Endothelial cell of umbilical vein (primary cell): ENCODE data around the gene NTNG1. TPM values are rescaled to one million over a fixed set of nuclear protein-coding genes. Genes with fewer than 3 reads are reported as not detected.

Experiments
- BruUV-seq: library from RNA; stranded (reverse); fragments of 400-500 nt; replicated peaks from 2 replicates; lab custom pipeline; 2021; lab: Mats Ljungman, UMichigan
- CTCF ChIA-PET: fragments of 300-600, 350-600 bp; sonication (Branson Sonifier 250); formaldehyde crosslinking; loops from one replicate; lab custom pipeline; 2021; ENCODE audit warnings: antibody characterized with exemption, inconsistent platforms; lab: Charles Lee
- POLR2A ChIA-PET: fragments of 300-600, 350-600 bp; sonication (Branson Sonifier 250); formaldehyde crosslinking; loops from one replicate; lab custom pipeline; 2021; ENCODE audit warnings: antibody characterized with exemption, inconsistent platforms; lab: Charles Lee
- DNase-seq: peaks from one replicate; pipeline ENCODE4 v3.0.0-alpha.2; 2011; ENCODE audit warnings: low read depth, low spot score
- FAIRE-seq: peaks from 2 replicates; lab custom pipeline; 2011; peaks lifted over from hg19 to GRCh38; lab: Jason Lieb, UNC
- H2AFZ ChIP-seq: 2 replicates; pipeline ENCODE4 v1.6.0; 2012; ENCODE audit warnings: low read depth, low read length, control low read depth, inconsistent platforms
- H3K27ac ChIP-seq: 2 replicates; pipeline ENCODE4 v1.5.1; 2011; ENCODE audit warnings: low read depth, mild to moderate bottlenecking, control low read depth, low read length, moderate library complexity; ENCODE audit not compliant: insufficient read depth
- H3K27me3 ChIP-seq, 2 experiments: 2 replicates each; pipeline versions ENCODE4 v1.6.0 to v1.6.1; 2011; ENCODE audit warnings: low read length in 2 of 2, mixed read lengths in 1 of 2; ENCODE audit not compliant: control insufficient read depth in 2 of 2, insufficient read depth in 2 of 2
- H3K36me3 ChIP-seq, 2 experiments: 2 replicates in 1 of 2; 3 replicates in 1 of 2; pipeline ENCODE4 v1.5.1; 2011; ENCODE audit warnings: low read length in 2 of 2, mild to moderate bottlenecking in 1 of 2, moderate library complexity in 1 of 2; ENCODE audit not compliant: control insufficient read depth in 2 of 2, insufficient read depth in 2 of 2; ENCODE audit errors: extremely low read depth in 1 of 2
- H3K4me1 ChIP-seq: 3 replicates; pipeline ENCODE4 v1.5.1; 2011; ENCODE audit warnings: mild to moderate bottlenecking, low read length; ENCODE audit not compliant: control insufficient read depth, insufficient read depth; ENCODE audit errors: extremely low read depth
- H3K4me2 ChIP-seq: 2 replicates; pipeline ENCODE4 v1.6.1; 2011; ENCODE audit warnings: low read length, control low read depth, mixed read lengths; ENCODE audit not compliant: insufficient read depth
- H3K4me3 ChIP-seq, 3 experiments: fragments of 200-600 bp in 1 of 3; sonication (generic), shearing (Covaris generic) in 1 of 3; replicated peaks in 1 of 3; 2 replicates each; pipeline ENCODE4 v1.5.1; 2011 to 2016; ENCODE audit warnings: control low read depth in 3 of 3, low read length in 3 of 3, mild to moderate bottlenecking in 2 of 3, inconsistent platforms in 1 of 3, low read depth in 1 of 3, moderate library complexity in 1 of 3; ENCODE audit not compliant: insufficient read depth in 1 of 3
- H3K79me2 ChIP-seq: 2 replicates; pipeline ENCODE4 v1.6.0; 2012; ENCODE audit warnings: low read length, inconsistent platforms; ENCODE audit not compliant: control insufficient read depth, insufficient read depth
- H3K9ac ChIP-seq: replicated peaks from 2 replicates; pipeline ENCODE3; 2011; ENCODE audit warnings: low read length, control low read depth; ENCODE audit not compliant: insufficient read depth; ENCODE audit errors: extremely low read depth
- H3K9me1 ChIP-seq: replicated peaks from 3 replicates; pipeline ENCODE4 v1.6.0; 2011; ENCODE audit warnings: mild to moderate bottlenecking, low read length; ENCODE audit not compliant: control insufficient read depth, insufficient read depth; ENCODE audit errors: extremely low read depth
- H3K9me3 ChIP-seq: replicated peaks from 2 replicates; pipeline ENCODE4 v1.5.1; 2012; ENCODE audit warnings: low read length, inconsistent platforms; ENCODE audit not compliant: control insufficient read depth, insufficient read depth
- H4K20me1 ChIP-seq: replicated peaks from 2 replicates; pipeline ENCODE3; 2011; ENCODE audit warnings: mild to moderate bottlenecking, low read length; ENCODE audit not compliant: control insufficient read depth, insufficient read depth; ENCODE audit errors: extremely low read depth
- CTCF ChIP-seq, 2 donors: IDR thresholded peaks; 1 replicate in 1 of 2; 2 replicates in 1 of 2; pipeline ENCODE4 v1.5.1; 2011; ENCODE audit warnings: low read length in 2 of 2, mild to moderate bottlenecking in 2 of 2, moderate library complexity in 2 of 2, control low read depth in 1 of 2, inconsistent platforms in 1 of 2, low read depth in 1 of 2; ENCODE audit not compliant: insufficient read depth in 1 of 2; ENCODE audit errors: extremely low read depth in 1 of 2
- EZH2 ChIP-seq: IDR thresholded peaks from 2 replicates; pipeline ENCODE4 v1.6.1; 2012; ENCODE audit warnings: borderline replicate concordance, low read depth, mild to moderate bottlenecking, moderate library complexity, low read length, inconsistent platforms; ENCODE audit not compliant: severe bottlenecking
- FOS ChIP-seq: IDR thresholded peaks from 2 replicates; pipeline ENCODE4 v1.6.1; 2011; ENCODE audit warnings: mild to moderate bottlenecking, low read length, moderate library complexity, borderline replicate concordance; ENCODE audit not compliant: insufficient read depth
- GATA2 ChIP-seq: IDR thresholded peaks from 2 replicates; pipeline ENCODE4 v1.7.0; 2011; ENCODE audit warnings: low read depth, mild to moderate bottlenecking, moderate library complexity, mixed read lengths, low read length; ENCODE audit not compliant: insufficient read length, insufficient read depth
- JUN ChIP-seq: IDR thresholded peaks from 2 replicates; pipeline ENCODE4 v1.6.1; 2011; ENCODE audit warnings: borderline replicate concordance, low read depth; ENCODE audit not compliant: insufficient read length, insufficient read depth
- MAX ChIP-seq: IDR thresholded peaks from 2 replicates; pipeline ENCODE4 v1.6.1; 2011; ENCODE audit not compliant: insufficient read depth, insufficient read length
- MYC ChIP-seq: IDR thresholded peaks from one replicate; pipeline ENCODE4 v1.6.1; 2011; ENCODE audit warnings: mild to moderate bottlenecking, low read depth, low read length
- POLR2A ChIP-seq: IDR thresholded peaks from 2 replicates; pipeline ENCODE4 v1.6.1; 2012; ENCODE audit warnings: low read depth, mild to moderate bottlenecking, control low read depth, low read length
- POLR2AphosphoS5 ChIP-seq: IDR thresholded peaks from 2 replicates; pipeline ENCODE4 v1.6.1; 2012; ENCODE audit warnings: low read depth, mild to moderate bottlenecking, control low read depth, low read length, moderate library complexity; ENCODE audit not compliant: insufficient read depth
- dilution Hi-C: fragments of 300-500 bp; cut with MboI; formaldehyde crosslinking; loops from one replicate; pipeline ENCODE4 v1.15.0; 2019; ENCODE audit warnings: low sequenced_read_pairs; ENCODE audit not compliant: extremely low pct_ligation_motif_present
- intact Hi-C: fragments of 100-400 bp; cut with micrococcal nuclease; formaldehyde crosslinking; loops from one replicate; pipeline ENCODE4 v1.10.0; 2022
- polyA plus RNA-seq, 4 experiments: library from polyadenylated mRNA; depleted of rRNA in 3 of 4; stranded (reverse) in 3 of 4; unstranded in 1 of 4; fragments of >200 nt; gene quantifications; 2 replicates each; pipeline versions ENCODE4 v1.2.1 to v1.2.3, GENCODE V29; 2011 to 2012; ENCODE audit warnings: missing spikeins in 1 of 4
- total RNA-seq: library from RNA; stranded (reverse); gene quantifications from 2 replicates; pipeline ENCODE4 v1.2.3, GENCODE V29; 2021

Gene NTNG1
- total and polyA plus RNA-seq, 2 donors (not counting 3 experiments of a cell fraction or from before 2014, with no cell fraction given): not detected

GRCh38 chr1:107493111-107493716 is 352.4 kb downstream of the NTNG1 start:
- no TSS peak for BruUV-seq
- Histone ChIP-seq H3K27ac (no peak overlapping the region), H4K20me1 (no peaks in the 10 kb centered on the region), H3K4me3 (no peak overlapping the region), H3K4me1 (no peaks in the 10 kb centered on the region), H3K79me2 (no peaks in the 10 kb centered on the region), H3K27me3 (no peaks in the 10 kb centered on the region), H3K4me2 (no peak overlapping the region), H2AFZ (no peak overlapping the region), H3K9me1 (no peaks in the 10 kb centered on the region), H3K36me3 (no peaks in the 10 kb centered on the region), H3K9ac (no peak overlapping the region), H3K9me3 (no peaks in the 10 kb centered on the region)
- intact Hi-C loops: no loop called here
- TF ChIP-seq GATA2 (no peak), FOS (no peak), EZH2 (no peak), POLR2A (no peak), MAX (no peak), POLR2AphosphoS5 (no peak), JUN (no peak), CTCF (IDR thresholded peaks at IDR 0.05; ENCODE audit: extremely low read depth in 1 of 2, insufficient read depth in 1 of 2, low read depth in 1 of 2, low read length in 2 of 2) (no peak), MYC (no peak)
- dilution Hi-C loops: no loop called here
- ChIA-PET POLR2A (no interaction called here), CTCF (no interaction called here)
- DNase-seq: no peak
- FAIRE-seq: no peak
